Spleen (tissue), 7 donors: ENCODE results near the gene HGS.
"Not testable (repeated sequence)": the region's sequence is repeated elsewhere in the genome, so short reads cannot be mapped to it uniquely, and the experiment has no call there.

Experiments
- CTCF ChIP-seq, 11 experiments: fragments of 200-600 bp in 7 of 11; fragments of 450-650 bp in 4 of 11; sonication (generic) in 4 of 11; IDR thresholded peaks in 8 of 11; conservative IDR thresholded peaks in 3 of 11; 1 replicate in 7 of 11; 2 replicates in 4 of 11; pipeline versions ENCODE4 v1.4.0 to v1.8.0; 2016 to 2021; ENCODE audit warnings: antibody characterized with exemption in 11 of 11, inconsistent platforms in 4 of 11, mild to moderate bottlenecking in 1 of 11
- POLR2A ChIP-seq, 3 donors: fragments of 450-650 bp; IDR thresholded peaks; one replicate each; pipeline ENCODE4 v1.5.1; 2017; ENCODE audit warnings: antibody characterized with exemption in 3 of 3, mild to moderate bottlenecking in 1 of 3
- POLR2AphosphoS5 ChIP-seq, 3 donors: sonication (generic); formaldehyde crosslinking; IDR thresholded peaks; one replicate each; pipeline ENCODE4 v1.5.1; 2017; ENCODE audit warnings: antibody characterized with exemption in 3 of 3
- donor health status: DM: no; HTN: no; CAD: no; lungs with moderate emphysema.
- donor health status: DM: no; HTN: no; CAD: no.
- donor health status: DM: no; HTN: no; CAD: no.

DNA sequence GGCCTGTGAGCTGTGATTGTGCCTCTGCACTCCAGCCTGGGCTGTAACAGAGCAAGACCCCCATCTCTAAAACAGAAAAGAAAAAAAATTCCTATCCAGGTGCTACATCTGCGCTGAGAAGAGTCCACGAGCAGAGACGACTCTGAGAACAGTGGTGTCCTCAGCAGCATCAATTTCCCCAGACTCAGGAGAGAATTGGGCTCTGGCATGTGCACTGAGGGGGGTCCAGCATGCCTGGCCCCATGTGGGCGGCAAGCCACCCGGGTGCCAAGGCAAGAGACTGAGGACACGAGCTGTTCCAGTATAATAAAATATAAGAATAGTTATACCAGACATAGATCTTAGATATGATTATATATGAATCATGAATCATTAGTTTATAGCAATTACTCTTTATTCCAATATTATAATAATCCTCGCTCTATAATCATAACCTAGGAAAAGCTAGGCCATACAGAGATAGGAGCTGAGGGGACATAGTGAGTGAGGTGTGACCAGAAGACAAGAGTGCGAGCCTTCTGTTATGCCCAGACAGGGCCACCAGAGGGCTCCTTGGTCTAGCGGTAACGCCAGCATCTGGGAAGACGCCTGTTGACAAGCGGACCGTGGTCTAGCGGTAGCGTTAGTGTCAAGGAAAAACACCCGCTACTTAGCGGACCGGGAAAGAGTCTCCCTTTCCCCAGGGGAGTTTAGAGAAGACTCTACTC, 8.1 kb upstream of the HGS start:
- TF ChIP-seq CTCF (IDR thresholded peaks at IDR 0.05 in 8 of 11, conservative IDR thresholded peaks at IDR 0.05 in 3 of 11) (peak; percentile 44 to 79 (median 67)), POLR2AphosphoS5 (IDR thresholded peaks at IDR 0.05) (peak; percentile 11 to 35 (median 34))
- TF ChIP-seq POLR2A (IDR thresholded peaks at IDR 0.05) = not testable (repeated sequence)
